NCI-H1694 (cell line): ENCODE results near the gene LRRC25.

Experiments
- DNase-seq: peaks from one replicate; lab custom pipeline; 2025; lab: John Stamatoyannopoulos, UW

LRRC25 gene

DNA sequence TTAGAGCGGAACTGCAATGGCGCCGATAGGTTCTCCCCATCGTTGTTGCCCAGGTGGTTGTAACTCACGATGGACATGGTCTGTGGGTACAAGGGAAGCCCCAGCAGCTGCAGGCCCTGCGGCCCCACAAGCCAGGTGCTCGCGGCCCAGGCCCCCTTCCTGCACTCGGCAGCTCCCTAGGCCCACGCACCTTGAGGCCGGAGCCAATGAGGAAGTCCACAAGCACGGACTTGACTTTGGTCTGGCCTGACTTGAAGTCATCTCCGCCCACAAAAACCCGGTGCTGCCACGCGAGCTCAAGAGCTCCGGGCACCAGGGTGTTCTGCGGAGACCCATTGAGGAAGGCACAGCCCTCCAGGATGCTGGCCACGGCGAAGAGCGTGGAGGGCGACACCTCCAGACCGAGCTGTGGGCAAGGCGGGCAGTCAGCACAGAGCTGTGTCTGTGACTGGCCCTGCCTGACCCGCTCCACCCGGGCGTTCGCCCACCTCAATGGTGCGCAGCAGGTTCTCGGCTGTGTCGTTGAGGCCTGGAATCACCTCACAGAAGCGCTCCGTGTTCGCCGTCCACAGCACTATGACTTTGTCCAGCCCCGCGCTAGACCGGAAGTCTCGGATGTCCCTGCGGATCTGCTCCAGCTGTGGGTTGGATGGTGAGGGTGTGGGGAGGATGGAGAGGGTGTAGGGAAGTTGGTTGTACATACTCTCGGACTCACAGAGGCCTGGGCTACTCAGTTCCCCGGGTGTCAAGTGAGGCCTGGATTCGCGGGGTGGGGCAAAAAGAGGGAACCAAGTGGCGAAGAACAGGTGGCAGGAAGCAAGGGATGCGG lies 38.6 kb upstream of the LRRC25 start:
- no peak for DNase-seq

- no peak for DNase-seq
Observed at GRCh38 chr19:18435178-18435841, 37.9 kb upstream of the LRRC25 start.

DNA sequence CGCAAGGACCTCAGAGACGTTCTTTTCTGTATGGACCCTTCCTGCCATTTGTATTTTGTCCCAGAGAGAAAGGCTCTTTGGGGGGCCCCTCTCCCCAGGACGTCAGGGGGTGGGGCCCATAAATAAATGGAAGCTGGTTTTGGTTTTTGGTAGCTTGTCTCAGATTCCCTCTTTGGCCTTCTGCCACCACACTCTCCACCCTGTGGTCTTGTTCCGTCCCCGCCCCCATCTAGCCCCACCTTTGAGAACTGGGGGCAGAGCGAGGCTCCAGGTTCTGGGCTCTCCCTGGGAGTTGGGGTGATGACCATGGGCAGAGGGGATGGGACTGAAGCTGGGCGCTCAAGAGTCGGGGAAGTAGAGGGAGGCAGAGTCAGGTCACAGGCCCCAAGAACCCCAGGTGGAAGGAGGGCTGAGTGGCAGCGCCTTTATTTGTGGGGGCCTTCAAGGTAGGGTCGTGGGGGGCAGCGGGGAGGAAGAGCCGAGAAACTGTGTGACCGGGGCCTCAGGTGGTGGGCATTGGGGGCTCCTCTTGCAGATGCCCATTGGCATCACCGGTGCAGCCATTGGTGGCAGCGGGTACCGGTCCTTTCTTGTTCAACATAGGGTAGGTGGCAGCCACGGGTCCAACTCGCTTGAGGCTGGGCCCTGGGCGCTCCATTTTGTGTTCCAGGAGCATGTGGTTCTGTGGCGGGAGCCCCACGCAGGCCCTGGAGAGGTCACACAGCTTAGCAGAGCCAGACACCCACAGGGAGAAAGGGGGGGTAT lies 37.2 kb upstream of the LRRC25 start:
- DNase-seq: no peak

GRCh38 chr19:18433735-18434398 lies 36.4 kb upstream of the LRRC25 start:
- no peak for DNase-seq

DNA sequence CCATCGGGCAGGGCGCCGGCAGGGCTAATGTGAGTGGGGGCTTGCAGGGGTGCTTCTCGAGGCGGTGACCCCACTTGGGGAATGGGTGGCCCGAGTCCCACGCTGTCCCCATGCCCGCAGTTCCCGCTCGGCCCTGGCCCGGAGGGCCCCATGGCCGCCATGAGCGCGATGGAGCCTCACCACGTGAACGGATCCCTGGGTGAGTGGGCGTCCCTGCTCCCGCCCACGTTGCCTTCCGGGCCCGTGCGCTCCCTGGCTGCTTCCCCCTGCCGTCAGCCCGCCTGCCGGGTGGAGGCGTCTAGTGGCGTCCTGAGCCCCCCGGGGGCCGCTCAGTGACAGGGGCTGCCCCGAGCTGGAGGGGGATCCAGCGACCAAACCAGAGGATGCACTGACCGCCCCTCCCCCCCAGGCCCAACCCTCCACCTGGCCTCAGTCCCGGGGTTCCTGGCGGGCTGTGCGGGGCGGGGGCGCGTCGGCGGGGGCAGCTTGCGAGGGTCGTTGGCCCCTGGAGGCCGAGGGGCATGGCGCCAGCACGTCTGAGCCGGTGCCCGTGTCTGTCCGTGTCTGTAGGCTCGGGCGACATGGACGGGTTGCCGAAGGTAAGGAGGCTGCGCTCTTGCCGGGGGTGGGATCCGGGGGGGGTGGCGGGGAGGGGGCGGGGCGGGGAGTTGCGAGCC lies 35.7 kb upstream of the LRRC25 start:
- DNase-seq: no peak

DNA sequence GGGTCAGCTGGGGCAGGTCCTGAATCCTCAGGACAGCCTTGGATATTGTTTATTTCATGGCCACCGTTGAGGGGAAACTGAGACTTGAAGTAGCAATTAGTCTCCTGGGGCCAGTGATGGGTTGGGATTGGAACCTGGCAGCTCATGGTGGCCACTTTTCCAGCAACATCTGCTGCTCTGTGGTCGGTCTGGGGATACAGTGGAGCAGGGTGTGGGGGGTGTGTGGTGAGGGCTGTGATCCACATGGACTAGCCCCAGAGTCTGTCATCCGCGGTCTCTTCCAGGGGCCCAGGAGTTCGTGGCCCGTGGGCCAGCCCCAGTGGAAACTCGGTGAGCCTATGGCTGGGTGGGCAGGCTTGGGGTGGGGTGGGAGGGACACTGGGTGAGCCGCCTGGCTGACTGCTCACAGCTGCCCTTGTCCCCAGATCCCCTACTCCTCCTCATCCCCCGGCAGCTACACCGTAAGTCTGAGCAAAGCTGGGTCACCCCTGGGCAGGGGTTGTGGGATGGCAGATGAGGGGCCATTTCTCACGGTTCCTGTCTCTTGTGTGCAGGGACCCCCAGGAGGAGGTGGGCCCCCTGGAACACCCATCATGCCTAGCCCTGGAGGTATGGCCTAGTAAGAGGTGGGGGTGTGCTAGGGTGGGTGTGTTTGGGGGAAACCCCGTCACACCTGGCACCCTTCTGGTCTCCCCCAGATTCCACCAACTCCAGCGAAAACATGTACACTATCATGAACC lies 35.0 kb upstream of the LRRC25 start:
- no peak for DNase-seq

DNA sequence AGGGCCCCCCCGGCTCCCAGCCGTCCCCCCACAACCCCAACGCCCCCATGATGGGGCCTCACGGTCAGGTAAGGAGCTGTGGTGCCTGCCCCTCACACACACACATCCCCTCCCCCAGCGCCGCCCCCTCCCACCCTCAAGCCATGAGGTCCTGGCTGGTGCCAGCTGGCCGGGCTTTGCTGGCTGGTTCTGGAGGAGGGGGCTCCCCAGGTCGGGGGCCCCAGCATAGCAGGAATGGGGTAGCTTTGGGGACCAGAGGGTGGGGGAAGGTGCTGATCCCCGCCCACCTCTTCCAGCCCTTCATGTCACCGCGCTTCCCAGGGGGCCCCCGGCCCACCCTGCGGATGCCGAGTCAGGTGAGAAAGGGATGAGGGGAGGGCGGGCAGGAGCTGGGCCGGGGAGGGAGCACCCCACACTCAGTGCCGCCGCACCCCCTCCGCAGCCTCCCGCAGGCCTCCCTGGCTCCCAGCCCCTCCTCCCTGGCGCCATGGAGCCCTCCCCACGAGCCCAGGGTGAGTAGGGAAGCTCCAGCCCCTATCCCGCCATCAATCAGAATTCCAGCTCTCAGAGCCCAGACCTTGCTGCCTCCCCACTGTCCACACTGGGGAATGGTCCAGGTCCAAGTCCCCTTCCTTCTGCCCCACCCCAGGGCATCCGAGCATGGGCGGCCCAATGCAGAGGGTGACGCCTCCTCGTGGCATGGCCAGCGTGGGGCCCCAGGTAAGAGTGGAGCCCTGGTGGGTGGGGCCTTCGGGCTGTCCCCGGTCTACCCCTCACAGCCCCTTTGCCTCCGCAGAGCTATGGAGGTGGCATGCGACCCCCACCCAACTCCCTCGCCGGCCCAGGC lies 34.2 kb upstream of the LRRC25 start:
- DNase-seq: no peak

- DNase-seq: no peak
Observed at GRCh38 chr19:18430417-18431144, 33.2 kb upstream of the LRRC25 start.

GRCh38 chr19:18429717-18430416 lies 32.4 kb upstream of the LRRC25 start:
- DNase-seq: no peak

DNA sequence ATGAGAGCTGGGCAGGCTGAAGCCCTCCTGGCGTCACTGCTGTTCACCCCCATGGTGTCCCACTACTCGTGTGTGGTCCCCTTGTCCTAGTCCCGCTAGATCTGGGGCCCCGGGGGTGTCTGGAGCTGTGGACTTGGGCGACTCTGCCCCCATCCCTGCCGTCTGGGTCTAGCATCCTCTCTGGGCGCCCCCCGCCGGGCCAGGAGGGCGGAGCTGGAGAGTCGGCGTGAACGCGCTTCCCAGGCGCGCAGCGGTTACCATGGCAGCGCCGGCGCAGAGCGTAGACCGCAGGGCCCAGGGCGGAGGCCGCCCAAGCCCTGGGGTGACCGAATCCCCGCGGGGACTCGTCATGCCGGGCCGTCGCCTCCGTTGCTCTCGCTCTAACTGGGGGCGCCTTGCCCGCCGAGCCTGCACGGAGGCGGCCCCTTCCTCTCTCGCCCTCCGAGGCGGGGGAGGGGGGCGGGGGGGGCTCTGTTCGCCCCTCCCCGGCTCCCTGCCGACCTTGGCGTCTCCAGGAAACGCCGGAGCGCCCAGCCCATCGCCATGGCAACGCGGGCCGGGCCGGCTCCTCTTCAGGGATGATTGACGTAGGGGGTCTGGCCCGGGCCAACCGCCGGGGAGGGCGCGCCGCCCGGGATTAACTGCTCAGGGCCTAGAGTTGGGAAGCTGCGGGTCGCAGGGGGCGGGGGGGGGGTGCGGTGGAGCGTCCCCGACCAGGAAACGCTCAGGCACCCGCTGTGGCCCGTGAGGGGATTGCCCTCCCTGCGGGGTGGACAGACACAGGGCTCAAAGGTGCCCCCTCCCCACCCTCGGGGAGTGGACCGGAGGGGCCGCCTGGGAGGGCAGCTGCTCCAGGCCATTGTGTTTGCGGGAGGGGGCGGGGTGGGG lies 31.6 kb upstream of the LRRC25 start:
- peak; percentile 74 for DNase-seq

DNA sequence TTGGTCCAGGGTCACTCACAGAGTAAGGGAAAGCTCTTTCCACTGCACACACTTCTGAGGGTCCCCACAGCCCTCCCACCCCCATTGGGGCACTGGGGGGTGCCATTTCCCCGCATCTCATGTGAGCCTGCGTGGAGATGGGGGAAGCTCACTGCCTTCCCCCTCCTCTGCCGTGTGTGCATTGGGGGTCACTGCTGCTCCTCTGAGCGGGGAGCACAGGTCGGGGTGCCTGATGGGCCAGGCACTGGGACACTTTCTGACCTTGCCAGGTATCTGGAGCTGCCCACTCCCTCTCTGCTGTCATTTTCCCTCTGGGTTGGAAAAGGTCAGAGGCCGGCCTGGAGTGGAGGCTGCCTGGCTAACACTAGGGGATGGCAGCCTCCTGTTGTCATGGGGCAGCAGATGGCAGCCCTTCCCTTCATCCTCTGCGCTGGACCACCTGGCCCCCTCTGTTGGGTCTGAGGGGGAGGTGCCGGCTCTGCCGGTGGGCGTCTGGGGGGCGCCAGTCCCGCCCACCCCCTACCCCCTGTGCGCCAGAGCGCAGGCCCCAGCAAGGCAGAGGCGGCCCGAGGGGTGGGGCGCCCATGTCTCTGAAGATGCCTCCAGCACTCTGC lies 30.9 kb upstream of the LRRC25 start:
- DNase-seq: peak; percentile 68

DNA sequence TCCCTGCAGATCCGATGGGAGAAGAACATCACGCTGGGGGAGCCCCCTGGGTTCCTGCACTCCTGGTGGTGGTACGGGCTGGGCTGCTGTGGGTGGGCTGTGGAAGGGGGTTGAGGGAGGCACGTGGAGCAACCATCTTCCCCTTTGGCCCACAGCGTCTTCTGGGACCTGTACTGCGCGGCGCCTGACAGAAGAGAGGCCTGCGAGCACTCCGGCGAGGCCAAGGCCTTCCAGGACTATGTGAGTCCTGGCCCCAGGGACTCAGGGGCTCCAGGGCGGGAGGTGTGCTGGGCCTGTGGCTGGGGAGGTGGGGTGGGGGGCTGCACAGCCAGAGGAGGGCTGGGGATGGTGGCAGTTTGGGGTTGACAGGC lies 30.3 kb upstream of the LRRC25 start:
- no peak for DNase-seq

DNA sequence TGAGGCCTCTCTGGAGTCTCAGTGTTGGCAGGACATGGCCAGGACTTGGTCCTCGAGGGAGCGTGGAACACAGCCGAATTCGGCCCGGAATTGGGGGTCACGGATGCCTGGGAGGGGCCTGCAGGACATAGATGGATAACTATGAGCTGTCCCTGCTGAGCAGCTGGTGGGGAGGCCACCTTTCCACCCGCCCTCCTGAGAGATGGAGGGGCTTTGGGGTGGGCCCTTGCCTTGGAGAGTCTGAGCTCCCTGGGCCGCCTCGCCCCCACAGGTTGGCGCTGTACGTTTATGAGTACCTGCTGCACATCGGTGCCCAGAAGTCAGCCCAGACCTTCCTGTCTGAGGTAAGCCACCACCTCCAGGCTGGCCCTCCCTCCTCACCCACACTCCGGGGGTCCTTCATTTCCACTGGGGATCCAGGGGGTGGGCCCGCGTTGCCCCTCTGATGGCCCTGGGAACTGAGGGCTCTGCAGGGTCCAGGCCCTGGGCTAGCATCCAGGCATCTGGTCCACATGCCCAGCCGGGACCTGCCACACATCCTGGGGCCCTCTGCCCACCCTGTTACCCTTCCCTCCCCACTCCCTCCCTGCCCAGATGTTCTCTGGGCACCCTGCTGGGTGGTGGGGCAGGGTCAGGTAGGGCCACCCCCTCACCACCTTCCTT lies 29.8 kb upstream of the LRRC25 start:
- no peak for DNase-seq

- DNase-seq: no peak
Observed at GRCh38 chr19:18426416-18426767, 29.0 kb upstream of the LRRC25 start.

DNA sequence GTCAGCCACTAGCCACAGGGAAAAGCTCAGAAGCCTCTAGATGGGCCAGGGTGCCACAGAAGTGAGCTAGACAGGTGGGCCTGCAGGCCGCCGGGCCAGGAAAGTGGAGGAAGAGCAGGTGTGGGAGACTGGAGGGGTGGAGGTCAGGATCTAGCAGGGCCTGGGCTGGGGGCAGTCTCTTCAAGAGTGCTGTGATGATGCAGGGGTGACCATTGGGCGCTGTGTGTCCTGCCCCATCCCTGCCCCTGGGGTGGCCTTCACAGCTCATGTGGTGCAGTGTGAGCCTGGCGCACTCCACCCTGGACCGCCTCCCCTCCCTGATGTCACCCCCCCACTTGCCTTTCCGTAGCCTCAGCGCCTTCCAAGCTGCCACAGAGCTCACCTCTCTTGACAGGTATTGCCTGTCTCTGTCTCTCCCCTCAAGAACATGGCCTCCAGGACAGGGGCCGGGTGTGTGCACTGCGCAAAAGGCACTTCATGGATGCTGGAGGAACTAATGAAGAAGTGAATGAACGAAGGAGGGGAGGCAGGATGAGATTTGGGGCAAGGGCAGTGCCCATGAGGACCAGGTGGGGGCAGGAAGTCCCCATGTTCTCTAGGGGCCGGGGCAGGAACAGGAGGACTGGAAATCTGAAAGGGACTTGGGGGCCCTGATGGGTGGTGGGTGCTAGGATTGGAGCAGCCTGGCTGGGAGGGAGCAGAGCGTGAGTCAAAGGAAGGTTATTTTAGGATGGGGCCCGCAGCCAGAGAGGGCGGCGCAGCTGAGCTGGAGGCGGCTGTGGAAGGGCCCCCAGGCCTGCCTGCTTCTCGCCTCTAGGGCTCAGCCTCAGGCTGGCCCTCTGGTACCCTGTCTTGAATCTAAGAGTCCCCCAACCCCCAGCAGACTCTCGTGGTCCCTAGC lies 28.3 kb upstream of the LRRC25 start:
- peak; percentile 17 for DNase-seq
